Psoas muscle (tissue), 8 donors: ENCODE results near the gene MEPCE. TPM values are rescaled to one million over a fixed set of nuclear protein-coding genes. Genes with fewer than 3 reads are reported as not detected.
"Not testable (repeated sequence)": the region's sequence is repeated elsewhere in the genome, so short reads cannot be mapped to it uniquely, and the experiment has no call there.

Experiments used
- ATAC-seq, 4 donors: fragments of 200-7000 bp; cut with Tn5 transposase; one replicate each; pipeline ENCODE4 v1.9.1; 2020; ENCODE audit warnings: moderate library complexity in 3 of 4, mild to moderate bottlenecking in 2 of 4
- DNase-seq, 2 donors: peaks; one replicate each; pipeline ENCODE4 v3.0.0-alpha.2; 2020
- H3K27ac ChIP-seq: fragments of 200-600 bp; one replicate; pipeline ENCODE4 v1.8.0; 2022
- H3K27me3 ChIP-seq, 3 donors: fragments of 200-600 bp in 1 of 3; one replicate each; pipeline versions ENCODE4 v1.6.1 to v1.8.0; 2013 to 2022; ENCODE audit warnings: low read length in 2 of 3, mild to moderate bottlenecking in 2 of 3, moderate library complexity in 1 of 3; ENCODE audit not compliant: insufficient read depth in 3 of 3
- H3K36me3 ChIP-seq, 2 donors: fragments of 200-600 bp in 1 of 2; one replicate each; pipeline versions ENCODE4 v1.6.1 to v1.8.0; 2013 to 2022; ENCODE audit warnings: low read depth in 1 of 2, mild to moderate bottlenecking in 1 of 2, moderate library complexity in 1 of 2; ENCODE audit not compliant: insufficient read depth in 1 of 2
- H3K4me1 ChIP-seq: fragments of 200-600 bp; one replicate; pipeline ENCODE4 v1.8.0; 2022
- H3K4me3 ChIP-seq: fragments of 200-600 bp; one replicate; pipeline ENCODE4 v1.8.0; 2022; ENCODE audit warnings: mild to moderate bottlenecking
- H3K9me3 ChIP-seq: fragments of 200-600 bp; one replicate; pipeline ENCODE4 v1.8.0; 2022
- WGBS, 3 donors: extraction: QIAGEN DNeasy Blood & Tissue Kit; methylation state at CpG; one replicate each; pipeline versions ENCODE4 v1.1.6 to v1.1.7; 2013; 5-methylcytosine and 5-hydroxymethylcytosine counted together
- intact Hi-C, 2 donors: fragments of 100-400 bp; cut with DNase I; formaldehyde crosslinking; loops; one replicate each; pipeline versions ENCODE4 v1.11.0 to v1.14.2; 2022
- long read RNA-seq, 2 donors: library from polyadenylated mRNA; unstranded; transcript quantifications; one replicate each; pipeline ENCODE4 v2.0.0, GENCODE V29; 2021
- polyA plus RNA-seq, 3 donors: library from polyadenylated mRNA; stranded (reverse); fragments of 200-250 nt; gene quantifications; one replicate each; pipeline ENCODE4 v1.2.3, GENCODE V29; 2013
- total RNA-seq, 4 donors: library from RNA; stranded (reverse); fragmentation: NEBNext Ultra II Directional in 2 of 4; extraction: Animal tissue kit (Norgen Biotek cat#: 25700) in 2 of 4; gene quantifications; one replicate each; pipeline versions ENCODE4 v1.2.1 to v1.2.4, GENCODE V29; 2021 to 2023
- TF ChIP-seq, protein P1 (sequence below): fragments of 200-600 bp; IDR thresholded peaks from one replicate; pipeline ENCODE4 v1.8.0; 2022; ENCODE audit warnings: antibody characterized with exemption
- donor health status: healthy with polysubstance abuse.
- donor health status: DM: no; HTN: no; CAD: no; lungs with moderate emphysema.
- donor health status: Bipolar disorder and iron deficiency.
- donor health status: healthy.
- donor health status: DM: yes; HTN: yes; CAD: no.
- donor health status: DM: no; HTN: no; CAD: no.
- donor health status: DM: no; HTN: no; CAD: no.
- donor health status: DM: yes; HTN: yes; CAD: no.

MEPCE gene, protein sequence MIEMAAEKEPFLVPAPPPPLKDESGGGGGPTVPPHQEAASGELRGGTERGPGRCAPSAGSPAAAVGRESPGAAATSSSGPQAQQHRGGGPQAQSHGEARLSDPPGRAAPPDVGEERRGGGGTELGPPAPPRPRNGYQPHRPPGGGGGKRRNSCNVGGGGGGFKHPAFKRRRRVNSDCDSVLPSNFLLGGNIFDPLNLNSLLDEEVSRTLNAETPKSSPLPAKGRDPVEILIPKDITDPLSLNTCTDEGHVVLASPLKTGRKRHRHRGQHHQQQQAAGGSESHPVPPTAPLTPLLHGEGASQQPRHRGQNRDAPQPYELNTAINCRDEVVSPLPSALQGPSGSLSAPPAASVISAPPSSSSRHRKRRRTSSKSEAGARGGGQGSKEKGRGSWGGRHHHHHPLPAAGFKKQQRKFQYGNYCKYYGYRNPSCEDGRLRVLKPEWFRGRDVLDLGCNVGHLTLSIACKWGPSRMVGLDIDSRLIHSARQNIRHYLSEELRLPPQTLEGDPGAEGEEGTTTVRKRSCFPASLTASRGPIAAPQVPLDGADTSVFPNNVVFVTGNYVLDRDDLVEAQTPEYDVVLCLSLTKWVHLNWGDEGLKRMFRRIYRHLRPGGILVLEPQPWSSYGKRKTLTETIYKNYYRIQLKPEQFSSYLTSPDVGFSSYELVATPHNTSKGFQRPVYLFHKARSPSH
- 10 to 100 TPM; 27.2 to 41.5 (median 36.9) TPM for total RNA-seq
- 10 to 100 TPM; 28.7 to 40.5 (median 29.5) TPM for polyA plus RNA-seq
- long read RNA-seq, donor 1, transcript MEPCE-201 (4 exons, 3,030 nt): major isoform, 24 of 26 reads
- long read RNA-seq, donor 1, partial matches to known transcripts: 1 of 26 reads
- long read RNA-seq, donor 1, other reads (novel, unspliced or antisense): 1 of 26 reads
- long read RNA-seq, donor 2, transcript MEPCE-201 (4 exons, 3,030 nt): major isoform, 38 of 42 reads
- long read RNA-seq, donor 2, partial matches to known transcripts: 2 of 42 reads
- long read RNA-seq, donor 2, other reads (novel, unspliced or antisense): 2 of 42 reads

DNA sequence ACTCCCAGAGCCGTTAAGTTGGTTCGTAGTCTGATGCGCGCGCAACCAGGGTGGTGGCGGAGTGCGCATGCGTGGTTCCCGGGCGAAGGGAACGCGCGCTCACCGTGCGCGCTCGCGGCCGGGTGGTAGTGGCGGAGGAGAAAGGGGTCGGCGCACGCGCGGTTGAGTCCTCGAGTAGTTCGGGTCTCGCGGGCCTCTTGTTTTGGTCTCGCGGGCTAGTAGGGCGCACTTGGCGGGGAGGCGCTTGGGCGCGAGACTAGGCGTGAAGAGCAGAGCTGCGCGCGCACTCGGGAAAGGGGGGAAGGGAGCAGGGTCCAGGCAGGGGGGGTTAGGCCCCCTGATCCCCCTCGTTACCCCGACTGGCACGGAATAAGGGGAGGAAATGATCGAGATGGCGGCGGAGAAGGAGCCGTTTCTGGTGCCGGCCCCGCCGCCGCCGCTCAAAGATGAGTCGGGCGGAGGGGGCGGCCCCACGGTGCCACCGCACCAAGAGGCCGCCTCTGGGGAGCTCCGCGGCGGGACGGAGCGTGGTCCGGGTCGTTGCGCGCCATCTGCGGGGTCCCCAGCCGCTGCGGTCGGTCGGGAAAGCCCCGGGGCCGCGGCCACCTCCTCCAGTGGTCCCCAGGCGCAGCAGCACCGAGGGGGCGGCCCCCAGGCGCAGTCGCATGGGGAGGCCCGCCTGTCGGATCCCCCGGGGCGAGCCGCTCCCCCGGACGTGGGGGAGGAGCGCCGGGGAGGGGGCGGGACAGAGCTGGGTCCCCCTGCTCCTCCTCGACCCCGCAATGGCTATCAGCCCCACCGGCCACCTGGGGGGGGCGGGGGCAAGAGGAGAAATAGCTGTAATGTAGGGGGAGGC lies at the start of gene MEPCE:
MEPCE (plus strand) TSS at position 195 of the 856 bp plus-strand sequence; CDS start at position 383, 188 bp downstream.
- TF ChIP-seq, protein P1, sequence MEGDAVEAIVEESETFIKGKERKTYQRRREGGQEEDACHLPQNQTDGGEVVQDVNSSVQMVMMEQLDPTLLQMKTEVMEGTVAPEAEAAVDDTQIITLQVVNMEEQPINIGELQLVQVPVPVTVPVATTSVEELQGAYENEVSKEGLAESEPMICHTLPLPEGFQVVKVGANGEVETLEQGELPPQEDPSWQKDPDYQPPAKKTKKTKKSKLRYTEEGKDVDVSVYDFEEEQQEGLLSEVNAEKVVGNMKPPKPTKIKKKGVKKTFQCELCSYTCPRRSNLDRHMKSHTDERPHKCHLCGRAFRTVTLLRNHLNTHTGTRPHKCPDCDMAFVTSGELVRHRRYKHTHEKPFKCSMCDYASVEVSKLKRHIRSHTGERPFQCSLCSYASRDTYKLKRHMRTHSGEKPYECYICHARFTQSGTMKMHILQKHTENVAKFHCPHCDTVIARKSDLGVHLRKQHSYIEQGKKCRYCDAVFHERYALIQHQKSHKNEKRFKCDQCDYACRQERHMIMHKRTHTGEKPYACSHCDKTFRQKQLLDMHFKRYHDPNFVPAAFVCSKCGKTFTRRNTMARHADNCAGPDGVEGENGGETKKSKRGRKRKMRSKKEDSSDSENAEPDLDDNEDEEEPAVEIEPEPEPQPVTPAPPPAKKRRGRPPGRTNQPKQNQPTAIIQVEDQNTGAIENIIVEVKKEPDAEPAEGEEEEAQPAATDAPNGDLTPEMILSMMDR: no peak
- H3K9me3 ChIP-seq: no peaks in the 10 kb centered on the region
- peak within 1 kb of the TSS; percentile 100 for H3K27ac ChIP-seq
- peaks cover 0 to 34% of the 10 kb centered on the region in 2 donors for H3K36me3 ChIP-seq
- H3K27me3 ChIP-seq: no peaks in the 10 kb centered on the region
- intact Hi-C loops: no loop called here
- H3K4me1 ChIP-seq: peaks cover 26% of the 10 kb centered on the region
- peak within 1 kb of the TSS; percentile 97 for H3K4me3 ChIP-seq
- ATAC-seq: peak; percentile 68 to 76 (median 72)
- DNase-seq: peak; percentile 98 to 99
- WGBS, 3 donors: 0 to 1% (median 0%) methylated on average over 88 to 95 of the region's 95 CpGs

DNA sequence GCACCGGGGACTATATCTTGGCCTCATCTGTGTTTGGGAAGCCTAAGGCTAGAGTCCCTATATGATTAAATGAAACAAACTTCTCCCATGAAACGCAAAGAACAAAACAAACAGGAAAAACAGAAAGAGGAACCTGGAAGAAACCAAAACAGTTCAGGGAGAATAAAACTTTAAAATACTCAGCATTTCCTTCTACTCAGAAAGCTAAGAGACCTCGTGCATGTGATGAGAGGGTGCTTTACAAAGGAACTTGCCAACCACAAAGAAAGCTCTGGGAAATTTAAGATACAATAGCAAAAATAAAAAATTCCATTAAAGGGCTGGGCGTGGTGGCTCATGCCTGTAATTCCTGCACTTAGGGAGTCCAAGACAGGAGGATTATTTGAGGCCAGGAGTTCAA lies 49.4 kb upstream of the MEPCE start:
- H3K36me3 ChIP-seq: no peaks in the 10 kb centered on the region
- intact Hi-C loops: no loop called here
- no peak overlapping the region for H3K27ac ChIP-seq
- peaks cover 4% of the 10 kb centered on the region for H3K4me1 ChIP-seq
- no peak for ATAC-seq
- 82 to 90% (median 84%) methylated on average over 4 of the region's 4 CpGs for WGBS, 3 donors
- H3K9me3 ChIP-seq: no peaks in the 10 kb centered on the region
- no peaks in the 10 kb centered on the region for H3K27me3 ChIP-seq
- no peak overlapping the region for H3K4me3 ChIP-seq
- TF ChIP-seq, protein P1: no peak
- no peak for DNase-seq

DNA sequence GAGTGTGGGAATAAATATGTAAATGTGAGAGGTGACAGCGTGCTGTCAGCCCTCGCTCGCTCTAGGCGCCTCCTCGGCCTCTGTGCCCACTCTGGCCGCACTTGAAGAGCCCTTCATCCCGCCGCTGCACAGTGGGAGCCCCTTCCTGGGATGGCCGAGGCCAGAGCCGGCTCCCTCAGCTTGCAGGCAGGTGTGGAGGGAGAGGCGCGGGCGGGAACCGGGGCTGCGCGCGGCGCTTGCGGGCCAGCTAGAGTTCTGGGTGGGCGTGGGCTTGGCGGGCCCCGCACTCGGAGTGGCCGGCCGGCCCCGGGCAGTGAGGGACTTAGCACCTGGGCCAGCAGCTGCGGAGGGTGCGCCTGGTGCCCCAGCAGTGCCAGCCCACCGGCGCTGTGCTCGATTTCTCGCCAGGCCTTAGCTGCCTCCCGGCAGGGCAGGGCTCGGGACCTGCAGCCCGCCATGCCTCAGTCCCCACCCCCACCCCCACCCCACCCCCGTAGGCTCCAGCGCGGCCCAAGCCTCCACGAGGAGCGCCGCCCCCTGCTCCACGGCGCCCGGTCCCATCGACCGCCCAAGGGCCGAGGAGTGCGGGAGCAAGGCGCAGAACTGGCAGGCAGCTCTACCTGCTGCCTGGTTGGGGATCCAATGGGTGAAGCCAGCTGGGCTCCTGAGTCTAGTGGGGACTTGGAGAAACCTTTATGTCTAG lies 47.9 kb upstream of the MEPCE start:
- 78 to 80% (median 79%) methylated on average over 41 to 49 of the region's 49 CpGs for WGBS, 3 donors

DNA sequence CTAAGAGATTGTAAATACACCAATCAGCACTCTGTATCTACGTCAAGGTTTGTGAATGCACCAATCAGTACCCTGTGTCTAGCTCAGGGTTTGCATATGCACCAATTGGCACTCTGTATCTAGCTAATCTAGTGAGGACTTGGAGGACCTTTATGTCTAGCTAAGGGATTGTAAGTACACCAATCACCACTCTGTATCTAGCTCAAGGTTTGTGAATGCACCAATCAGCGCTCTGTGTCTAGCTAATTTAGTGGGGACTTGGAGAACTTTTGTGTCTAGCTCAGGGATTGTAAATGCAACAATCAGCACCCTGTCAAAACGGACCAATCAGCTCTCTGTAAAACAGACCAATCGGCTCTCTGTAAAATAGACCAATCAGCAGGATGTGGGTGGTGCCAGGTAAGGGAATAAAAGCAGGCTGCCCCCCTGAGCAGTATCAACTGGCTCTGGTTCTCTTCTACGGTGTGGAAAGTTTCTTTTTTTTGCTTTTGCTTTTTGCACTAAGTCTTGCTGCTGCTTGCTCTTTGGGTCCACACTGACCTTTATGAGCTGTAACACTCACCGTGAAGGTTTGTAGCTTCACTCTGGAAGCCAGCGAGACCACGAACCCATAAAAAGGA lies 47.3 kb upstream of the MEPCE start:
- ATAC-seq, H3K9me3 ChIP-seq, DNase-seq, H3K36me3 ChIP-seq, H3K4me3 ChIP-seq, intact Hi-C loops, H3K27me3 ChIP-seq, H3K27ac ChIP-seq: not testable (repeated sequence)
- H3K4me1 ChIP-seq: peaks cover 18% of the 10 kb centered on the region
- 83 to 88% (median 85%) methylated on average over 8 of the region's 8 CpGs for WGBS, 3 donors

More for the DNA sequence above, 47.9 kb upstream of the MEPCE start:
- ATAC-seq, H3K4me3 ChIP-seq, H3K36me3 ChIP-seq, DNase-seq, H3K9me3 ChIP-seq, H3K27ac ChIP-seq, intact Hi-C loops, H3K27me3 ChIP-seq: not testable (repeated sequence)
- H3K4me1 ChIP-seq: peaks cover 13% of the 10 kb centered on the region
